ENCODE measurements around the gene ICAM2.
"Not testable (repeated sequence)": the region's sequence is repeated elsewhere in the genome, so short reads cannot be mapped to it uniquely, and the experiment has no call there.

Gene ICAM2

GRCh38 chr17:64042700-64043485, 22.5 kb upstream of the ICAM2 start:
- DNase-seq (ENCODE audit: low spot score): no peak

GRCh38 chr17:64041912-64042311, 21.5 kb upstream of the ICAM2 start:
- DNase-seq (ENCODE audit: low spot score): no peak

GRCh38 chr17:64040206-64040605, 19.8 kb upstream of the ICAM2 start:
- no peak for DNase-seq (ENCODE audit: low spot score)

- DNase-seq (ENCODE audit: low spot score): no peak
Measured at GRCh38 chr17:64039106-64039400, 18.6 kb upstream of the ICAM2 start.

GRCh38 chr17:64038331-64039105, 18.1 kb upstream of the ICAM2 start:
- no peak for DNase-seq (ENCODE audit: low spot score)

GRCh38 chr17:64037802-64038201, 17.4 kb upstream of the ICAM2 start:
- no peak for DNase-seq (ENCODE audit: low spot score)

- DNase-seq (ENCODE audit: low spot score): no peak
Measured at GRCh38 chr17:64037180-64037579, 16.7 kb upstream of the ICAM2 start.

GRCh38 chr17:64036198-64036922, 15.9 kb upstream of the ICAM2 start:
- no peak for DNase-seq (ENCODE audit: low spot score)

GRCh38 chr17:64032081-64032480, 11.6 kb upstream of the ICAM2 start:
- DNase-seq (ENCODE audit: low spot score): no peak

- peak; percentile 76 for DNase-seq (ENCODE audit: low spot score)
Measured at GRCh38 chr17:64028874-64029464, 8.5 kb upstream of the ICAM2 start.

- DNase-seq (ENCODE audit: low spot score): peak; percentile 92
Measured at GRCh38 chr17:64025732-64026294, 5.4 kb upstream of the ICAM2 start.

- DNase-seq (ENCODE audit: low spot score): peak; percentile 82
Measured at GRCh38 chr17:64024781-64025731, 4.6 kb upstream of the ICAM2 start.

- DNase-seq (ENCODE audit: low spot score): no peak
Measured at GRCh38 chr17:64024215-64024654, 3.8 kb upstream of the ICAM2 start.

- no peak for DNase-seq (ENCODE audit: low spot score)
Measured at GRCh38 chr17:64022611-64023063, 2.2 kb upstream of the ICAM2 start.

- not testable (repeated sequence) for DNase-seq (ENCODE audit: low spot score)
Measured at GRCh38 chr17:64019551-64019961, 877 bp downstream of the ICAM2 start.

- no peak for DNase-seq (ENCODE audit: low spot score)
Measured at GRCh38 chr17:64017381-64017980, 3.0 kb downstream of the ICAM2 start.

- DNase-seq (ENCODE audit: low spot score): no peak
Measured at GRCh38 chr17:64016974-64017373, 3.5 kb downstream of the ICAM2 start.

- DNase-seq (ENCODE audit: low spot score): no peak
Measured at GRCh38 chr17:64016231-64016784, 4.1 kb downstream of the ICAM2 start.

- DNase-seq (ENCODE audit: low spot score): no peak
Measured at GRCh38 chr17:64015447-64015846, 5.0 kb downstream of the ICAM2 start.

Measured in activated CD4-positive, alpha-beta T cell treated with anti-CD3 and anti-CD28 coated beads, Interleukin-2, Interleukin-4, amounts not matched to agents 100 ng/mL and 50 ng/mL, durations not matched to agents 16 hours and 8 hours (primary cell).